DMS 273 treated with DMSO at 0.1 percent for 48 hours (cell line): ENCODE data around the gene PLEKHG5.
"Not testable (repeated sequence)": the region's sequence is repeated elsewhere in the genome, so short reads cannot be mapped to it uniquely, and the experiment has no call there.

Experiments
- DNase-seq: peaks from one replicate; lab custom pipeline; 2025; lab: John Stamatoyannopoulos, UW

PLEKHG5 gene

GRCh38 chr1:6462412-6463119 lies 28.9 kb downstream of the PLEKHG5 start:
- no peak for DNase-seq

GRCh38 chr1:6461538-6462411 lies 29.7 kb downstream of the PLEKHG5 start:
- no peak for DNase-seq

GRCh38 chr1:6461051-6461530 lies 30.4 kb downstream of the PLEKHG5 start:
- DNase-seq, result no peak

- DNase-seq, result no peak
Measured at GRCh38 chr1:6460301-6461050, 31.0 kb downstream of the PLEKHG5 start.

GRCh38 chr1:6459850-6460265 lies 31.6 kb downstream of the PLEKHG5 start:
- no peak for DNase-seq

- DNase-seq, result no peak
Measured at GRCh38 chr1:6456800-6457466, 34.5 kb downstream of the PLEKHG5 start.

- DNase-seq, result not testable (repeated sequence)
Measured at GRCh38 chr1:6455752-6456520, 35.5 kb downstream of the PLEKHG5 start.

GRCh38 chr1:6454856-6455751 lies 36.4 kb downstream of the PLEKHG5 start:
- DNase-seq, result no peak

GRCh38 chr1:6453895-6454855 lies 37.3 kb downstream of the PLEKHG5 start:
- DNase-seq, result not testable (repeated sequence)

GRCh38 chr1:6450943-6451373 lies 40.5 kb downstream of the PLEKHG5 start:
- DNase-seq, result no peak

- DNase-seq, result not testable (repeated sequence)
Measured at GRCh38 chr1:6450486-6450885, 41.0 kb downstream of the PLEKHG5 start.

GRCh38 chr1:6450005-6450450 lies 41.4 kb downstream of the PLEKHG5 start:
- no peak for DNase-seq

GRCh38 chr1:6448749-6449631 lies 42.5 kb downstream of the PLEKHG5 start:
- no peak for DNase-seq

GRCh38 chr1:6447818-6448748 lies 43.4 kb downstream of the PLEKHG5 start:
- DNase-seq, result no peak

- no peak for DNase-seq
Measured at GRCh38 chr1:6447016-6447817, 44.2 kb downstream of the PLEKHG5 start.

- DNase-seq, result no peak
Measured at GRCh38 chr1:6446665-6447015, 44.8 kb downstream of the PLEKHG5 start.
